NT2/D1 (cell line): ENCODE measurements around the gene BMPER.

ENCODE experiments used
- SUZ12 ChIP-seq: IDR thresholded peaks from 2 replicates; pipeline ENCODE4 v1.6.1; 2011; ENCODE audit not compliant: insufficient read length, insufficient read depth; ENCODE audit errors: extremely low read depth
- YY1 ChIP-seq: IDR thresholded peaks from 2 replicates; pipeline ENCODE4 v1.6.1; 2011; ENCODE audit not compliant: insufficient read length, insufficient read depth
- ZNF274 ChIP-seq: IDR thresholded peaks from 2 replicates; pipeline ENCODE4 v1.6.1; 2011; ENCODE audit warnings: mild to moderate bottlenecking, low read depth, low read length

DNA sequence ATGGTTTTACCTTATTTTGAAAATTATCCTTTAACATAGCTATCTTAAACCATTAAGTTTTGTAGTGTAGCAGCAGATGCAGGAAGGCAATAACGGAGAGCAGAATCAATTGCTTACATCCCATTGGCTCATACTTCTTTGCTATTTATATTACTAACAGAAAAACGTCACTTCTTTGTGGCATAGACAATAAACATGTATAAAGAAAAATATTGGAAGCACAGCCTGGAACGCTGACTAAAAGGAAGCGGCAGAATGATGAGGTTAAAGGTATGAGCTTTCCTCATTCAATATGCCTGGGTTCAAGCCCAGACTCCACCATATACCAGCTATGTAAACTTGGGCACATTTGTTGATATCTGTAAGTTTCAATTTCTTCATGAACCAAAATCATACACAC lies 24.0 kb upstream of the BMPER start:
- TF ChIP-seq YY1 (no peak), ZNF274 (no peak), SUZ12 (no peak)
